A549 (cell line): Measurements from ENCODE around the gene SMIM29.

Experiments used
- CHD4 ChIP-seq: fragments of 200-600 bp; sonication (generic); IDR thresholded peaks from 2 replicates; pipeline ENCODE4 v1.6.1; 2016; ENCODE audit warnings: antibody characterized with exemption, mild to moderate bottlenecking, borderline replicate concordance
- CTCF ChIP-seq: fragments of >200 bp; sonication (Bioruptor Twin); formaldehyde crosslinking; IDR thresholded peaks from 3 replicates; pipeline ENCODE4 v1.5.1; 2016
- EP300 ChIP-seq, 2 experiments: fragments of >200 bp; sonication (Bioruptor Twin); formaldehyde crosslinking; IDR thresholded peaks; 2 replicates in 1 of 2; 3 replicates in 1 of 2; pipeline ENCODE4 v1.6.1; 2016 to 2017
- TF ChIP-seq, protein P1 (sequence below): fragments of >200 bp; sonication (Bioruptor Twin); formaldehyde crosslinking; IDR thresholded peaks from 3 replicates; pipeline ENCODE4 v1.6.1; 2016

- TF ChIP-seq EP300 (IDR thresholded peaks at IDR 0.05) = no peak
- no peak for TF ChIP-seq CTCF
- TF ChIP-seq, protein P1, sequence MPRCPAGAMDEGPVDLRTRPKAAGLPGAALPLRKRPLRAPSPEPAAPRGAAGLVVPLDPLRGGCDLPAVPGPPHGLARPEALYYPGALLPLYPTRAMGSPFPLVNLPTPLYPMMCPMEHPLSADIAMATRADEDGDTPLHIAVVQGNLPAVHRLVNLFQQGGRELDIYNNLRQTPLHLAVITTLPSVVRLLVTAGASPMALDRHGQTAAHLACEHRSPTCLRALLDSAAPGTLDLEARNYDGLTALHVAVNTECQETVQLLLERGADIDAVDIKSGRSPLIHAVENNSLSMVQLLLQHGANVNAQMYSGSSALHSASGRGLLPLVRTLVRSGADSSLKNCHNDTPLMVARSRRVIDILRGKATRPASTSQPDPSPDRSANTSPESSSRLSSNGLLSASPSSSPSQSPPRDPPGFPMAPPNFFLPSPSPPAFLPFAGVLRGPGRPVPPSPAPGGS = no peak
- no peak for TF ChIP-seq CHD4
These were observed 40.3 kb upstream of the SMIM29 start for GRCh38 chr6:34289137-34289536.
